H1 (cell line): ENCODE measurements around the gene UBE2V1.
A peak's percentile ranks its signal among the peaks of the same experiment; 100 is the strongest.

Source experiments
- CREB1 ChIP-seq: IDR thresholded peaks from 2 replicates; pipeline ENCODE4 v1.6.1; 2012; ENCODE audit warnings: inconsistent platforms
- EZH2 ChIP-seq: fragments of 200-600 bp; sonication (generic); IDR thresholded peaks from 2 replicates; pipeline ENCODE4 v1.7.1; 2012; ENCODE audit warnings: low read depth, mild to moderate bottlenecking, moderate library complexity, low read length, inconsistent platforms; ENCODE audit not compliant: severe bottlenecking
- POLR2A ChIP-seq, 2 experiments: IDR thresholded peaks; 1 replicate in 1 of 2; 2 replicates in 1 of 2; pipeline ENCODE4 v1.6.1; 2011; ENCODE audit warnings: low read depth in 2 of 2, low read length in 2 of 2, mild to moderate bottlenecking in 2 of 2; ENCODE audit errors: control extremely low read depth in 1 of 2
- SP2 ChIP-seq: IDR thresholded peaks from 2 replicates; pipeline ENCODE4 v1.6.1; 2012; ENCODE audit warnings: mild to moderate bottlenecking, low read length, inconsistent platforms
- TCF12 ChIP-seq: IDR thresholded peaks from 2 replicates; pipeline ENCODE4 v1.6.1; 2011; ENCODE audit warnings: low read depth, mild to moderate bottlenecking, low read length
- ZNF274 ChIP-seq: IDR thresholded peaks from 2 replicates; pipeline ENCODE4 v1.7.0; 2012; ENCODE audit warnings: low read length, borderline replicate concordance; ENCODE audit errors: extremely low read depth
- TF ChIP-seq, protein P1 (sequence below), 3 experiments: IDR thresholded peaks; 1 replicate in 2 of 3; 2 replicates in 1 of 3; pipeline versions ENCODE4 v1.5.1 to v1.6.1; 2011; ENCODE audit warnings: low read length in 3 of 3, mild to moderate bottlenecking in 3 of 3, inconsistent platforms in 2 of 3, low read depth in 1 of 3, moderate library complexity in 1 of 3; ENCODE audit not compliant: insufficient read depth in 1 of 3; ENCODE audit errors: control extremely low read depth in 1 of 3
- TF ChIP-seq, protein P2 (sequence below): IDR thresholded peaks from 2 replicates; pipeline ENCODE4 v1.6.1; 2012; ENCODE audit warnings: inconsistent platforms

DNA sequence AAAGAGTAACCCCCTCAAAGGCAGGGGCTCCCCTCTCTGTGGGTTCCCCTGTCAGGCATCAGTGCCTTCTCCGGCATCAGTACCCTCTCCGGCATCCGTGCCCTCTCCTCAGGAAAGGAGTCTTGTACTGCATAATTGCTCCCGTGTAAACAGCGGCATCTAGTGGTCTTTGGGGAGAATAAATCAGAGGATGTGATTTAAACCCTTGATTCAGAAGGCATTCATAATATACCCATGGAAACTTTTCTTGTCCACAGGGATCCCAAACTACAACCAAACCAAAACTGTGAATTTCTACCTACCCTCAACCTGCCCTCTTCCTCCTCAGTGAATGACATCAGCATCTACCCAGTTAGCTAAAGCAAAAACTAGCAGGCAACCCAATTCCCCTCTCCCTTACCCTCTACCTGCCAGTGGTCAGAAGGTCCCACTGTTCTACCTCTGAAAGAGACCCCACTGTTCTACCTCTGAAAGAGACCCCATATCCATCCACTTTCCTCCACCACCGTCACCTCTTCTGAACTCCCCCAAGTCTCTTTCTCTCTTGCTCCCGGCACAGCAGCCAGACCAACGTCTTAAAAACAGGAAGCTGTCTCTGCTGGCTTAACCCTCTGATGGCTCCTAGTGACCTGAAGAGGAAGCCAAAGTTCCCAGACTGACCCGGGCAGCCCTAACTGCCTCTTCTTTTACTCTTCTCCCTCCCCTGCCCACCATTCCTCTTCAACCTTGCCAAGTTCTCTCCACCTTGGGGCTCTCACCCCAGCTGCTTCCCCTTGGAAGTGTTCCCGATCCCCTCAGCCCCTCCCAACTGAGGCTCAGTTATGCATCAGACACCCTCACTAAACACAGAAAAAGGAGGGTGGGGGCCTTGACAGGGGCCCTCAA lies 27.2 kb downstream of the UBE2V1 start:
- TF ChIP-seq, protein P1, sequence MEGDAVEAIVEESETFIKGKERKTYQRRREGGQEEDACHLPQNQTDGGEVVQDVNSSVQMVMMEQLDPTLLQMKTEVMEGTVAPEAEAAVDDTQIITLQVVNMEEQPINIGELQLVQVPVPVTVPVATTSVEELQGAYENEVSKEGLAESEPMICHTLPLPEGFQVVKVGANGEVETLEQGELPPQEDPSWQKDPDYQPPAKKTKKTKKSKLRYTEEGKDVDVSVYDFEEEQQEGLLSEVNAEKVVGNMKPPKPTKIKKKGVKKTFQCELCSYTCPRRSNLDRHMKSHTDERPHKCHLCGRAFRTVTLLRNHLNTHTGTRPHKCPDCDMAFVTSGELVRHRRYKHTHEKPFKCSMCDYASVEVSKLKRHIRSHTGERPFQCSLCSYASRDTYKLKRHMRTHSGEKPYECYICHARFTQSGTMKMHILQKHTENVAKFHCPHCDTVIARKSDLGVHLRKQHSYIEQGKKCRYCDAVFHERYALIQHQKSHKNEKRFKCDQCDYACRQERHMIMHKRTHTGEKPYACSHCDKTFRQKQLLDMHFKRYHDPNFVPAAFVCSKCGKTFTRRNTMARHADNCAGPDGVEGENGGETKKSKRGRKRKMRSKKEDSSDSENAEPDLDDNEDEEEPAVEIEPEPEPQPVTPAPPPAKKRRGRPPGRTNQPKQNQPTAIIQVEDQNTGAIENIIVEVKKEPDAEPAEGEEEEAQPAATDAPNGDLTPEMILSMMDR (IDR thresholded peaks at IDR 0.05; ENCODE audit: control extremely low read depth in 1 of 3, insufficient read depth in 1 of 3, low read depth in 1 of 3, low read length in 3 of 3): peak; percentile 38 to 83 (median 72)
- TF ChIP-seq TCF12 (no peak), POLR2A (IDR thresholded peaks at IDR 0.05; ENCODE audit: control extremely low read depth in 1 of 2, low read depth in 2 of 2, low read length in 2 of 2) (no peak), SP2 (no peak), ZNF274 (no peak), EZH2 (no peak), CREB1 (no peak)
- TF ChIP-seq, protein P2, sequence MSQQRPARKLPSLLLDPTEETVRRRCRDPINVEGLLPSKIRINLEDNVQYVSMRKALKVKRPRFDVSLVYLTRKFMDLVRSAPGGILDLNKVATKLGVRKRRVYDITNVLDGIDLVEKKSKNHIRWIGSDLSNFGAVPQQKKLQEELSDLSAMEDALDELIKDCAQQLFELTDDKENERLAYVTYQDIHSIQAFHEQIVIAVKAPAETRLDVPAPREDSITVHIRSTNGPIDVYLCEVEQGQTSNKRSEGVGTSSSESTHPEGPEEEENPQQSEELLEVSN: no peak
